Stomach (tissue), 4 donors: ENCODE measurements around the gene MALT1.

ENCODE experiments used
- EP300 ChIP-seq: sonication (generic); formaldehyde crosslinking; IDR thresholded peaks from one replicate; pipeline ENCODE4 v1.6.1; 2017; ENCODE audit warnings: antibody characterized with exemption
- POLR2A ChIP-seq, 4 donors: fragments of 450-650 bp; IDR thresholded peaks; one replicate each; pipeline ENCODE4 v1.6.1; 2016; ENCODE audit warnings: antibody characterized with exemption in 4 of 4, control low read depth in 2 of 4, mild to moderate bottlenecking in 1 of 4, moderate library complexity in 1 of 4
- POLR2AphosphoS5 ChIP-seq, 3 donors: sonication (generic); formaldehyde crosslinking; IDR thresholded peaks; one replicate each; pipeline ENCODE4 v1.6.1; 2016; ENCODE audit warnings: antibody characterized with exemption in 3 of 3
- TF ChIP-seq, protein P1 (sequence below), 7 experiments: fragments of 450-650 bp in 4 of 7; fragments of 200-600 bp in 3 of 7; sonication (generic) in 3 of 7; IDR thresholded peaks; one replicate each; pipeline ENCODE4 v1.5.1; 2016 to 2019; ENCODE audit warnings: antibody characterized with exemption in 7 of 7, control low read depth in 2 of 7, mild to moderate bottlenecking in 1 of 7

DNA sequence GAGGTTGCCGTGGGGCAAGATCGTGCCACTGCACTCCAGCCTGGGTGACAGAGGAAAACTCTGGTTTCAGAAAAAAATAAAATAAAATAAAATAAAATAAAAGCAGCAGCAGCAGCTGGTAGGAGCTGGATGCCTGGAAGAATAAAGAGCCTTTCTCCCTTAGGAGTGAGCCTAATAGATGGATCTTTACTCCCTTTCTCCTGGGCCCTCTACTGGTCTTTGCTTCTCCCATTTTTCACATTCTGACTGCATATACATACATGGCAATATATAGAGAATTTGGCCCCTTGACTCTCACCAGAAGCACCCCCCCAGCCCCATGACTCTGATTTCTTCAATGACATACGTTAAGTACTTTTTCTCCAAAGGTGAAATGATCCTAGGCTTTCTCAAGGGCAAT, 9.8 kb upstream of the MALT1 start:
- TF ChIP-seq EP300, result no peak
- TF ChIP-seq POLR2AphosphoS5 (IDR thresholded peaks at IDR 0.05), result no peak
- TF ChIP-seq, protein P1, sequence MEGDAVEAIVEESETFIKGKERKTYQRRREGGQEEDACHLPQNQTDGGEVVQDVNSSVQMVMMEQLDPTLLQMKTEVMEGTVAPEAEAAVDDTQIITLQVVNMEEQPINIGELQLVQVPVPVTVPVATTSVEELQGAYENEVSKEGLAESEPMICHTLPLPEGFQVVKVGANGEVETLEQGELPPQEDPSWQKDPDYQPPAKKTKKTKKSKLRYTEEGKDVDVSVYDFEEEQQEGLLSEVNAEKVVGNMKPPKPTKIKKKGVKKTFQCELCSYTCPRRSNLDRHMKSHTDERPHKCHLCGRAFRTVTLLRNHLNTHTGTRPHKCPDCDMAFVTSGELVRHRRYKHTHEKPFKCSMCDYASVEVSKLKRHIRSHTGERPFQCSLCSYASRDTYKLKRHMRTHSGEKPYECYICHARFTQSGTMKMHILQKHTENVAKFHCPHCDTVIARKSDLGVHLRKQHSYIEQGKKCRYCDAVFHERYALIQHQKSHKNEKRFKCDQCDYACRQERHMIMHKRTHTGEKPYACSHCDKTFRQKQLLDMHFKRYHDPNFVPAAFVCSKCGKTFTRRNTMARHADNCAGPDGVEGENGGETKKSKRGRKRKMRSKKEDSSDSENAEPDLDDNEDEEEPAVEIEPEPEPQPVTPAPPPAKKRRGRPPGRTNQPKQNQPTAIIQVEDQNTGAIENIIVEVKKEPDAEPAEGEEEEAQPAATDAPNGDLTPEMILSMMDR (IDR thresholded peaks at IDR 0.05), result no peak
- no peak for TF ChIP-seq POLR2A (IDR thresholded peaks at IDR 0.05)
